Cardiac muscle cell (in vitro differentiated cells and primary cell): ENCODE results near the gene ALK. TPM values are rescaled to one million over a fixed set of nuclear protein-coding genes. Genes with fewer than 3 reads are reported as not detected.

Experiments used
- DNase-seq, 2 donors: peaks; one replicate each; pipeline versions ENCODE4 v3.0.0 to v3.0.0-alpha.2; 2010 to 2017; ENCODE audit warnings: low read depth in 1 of 2, low spot score in 1 of 2
- H3K27ac ChIP-seq: fragments of 200-600 bp; sonication (generic); 2 replicates; pipeline ENCODE4 v1.5.1; 2016
- H3K27me3 ChIP-seq: fragments of 200-600 bp; sonication (generic); 2 replicates; pipeline ENCODE4 v1.6.0; 2016; ENCODE audit warnings: control low read depth
- H3K36me3 ChIP-seq: fragments of 200-600 bp; sonication (generic); 2 replicates; pipeline ENCODE4 v1.5.1; 2016; ENCODE audit warnings: control low read depth
- H3K4me1 ChIP-seq: fragments of 200-600 bp; sonication (generic); 2 replicates; pipeline ENCODE4 v1.8.1; 2017; ENCODE audit warnings: low read depth, mild to moderate bottlenecking, mixed run types
- H3K4me3 ChIP-seq: fragments of 200-600 bp; sonication (generic); 2 replicates; pipeline ENCODE4 v1.5.1; 2016; ENCODE audit warnings: mild to moderate bottlenecking
- H3K9me3 ChIP-seq: fragments of 200-600 bp; sonication (generic); 2 replicates; pipeline ENCODE4 v1.5.1; 2017; ENCODE audit warnings: low read depth, mild to moderate bottlenecking, control low read depth
- polyA plus RNA-seq: library from polyadenylated mRNA; unstranded; fragments of >200 nt; fragmentation: Nextera tagmentation; extraction: Ambion mirVana; gene quantifications from 2 replicates; pipeline ENCODE4 v1.2.1, GENCODE V29; 2016
- total RNA-seq: library from RNA; depleted of rRNA; stranded (reverse); fragments of >200 nt; gene quantifications from 2 replicates; pipeline ENCODE4 v1.2.3, GENCODE V29; 2016
- TF ChIP-seq, protein P1 (sequence below): IDR thresholded peaks from 2 replicates; pipeline ENCODE4 v1.5.1; 2012; ENCODE audit warnings: low read depth, mild to moderate bottlenecking, low read length

Gene ALK
- total and polyA plus RNA-seq, 2 experiments from 2014 or later: 1.8 to 4.3 TPM

GRCh38 chr2:29698216-29698615 lies 223.2 kb downstream of the ALK start:
- DNase-seq: no peak
- H3K4me1 ChIP-seq: no peaks in the 10 kb centered on the region
- no peaks in the 10 kb centered on the region for H3K27me3 ChIP-seq
- H3K9me3 ChIP-seq: no peaks in the 10 kb centered on the region
- no peak overlapping the region for H3K27ac ChIP-seq
- no peak overlapping the region for H3K4me3 ChIP-seq
- TF ChIP-seq, protein P1, sequence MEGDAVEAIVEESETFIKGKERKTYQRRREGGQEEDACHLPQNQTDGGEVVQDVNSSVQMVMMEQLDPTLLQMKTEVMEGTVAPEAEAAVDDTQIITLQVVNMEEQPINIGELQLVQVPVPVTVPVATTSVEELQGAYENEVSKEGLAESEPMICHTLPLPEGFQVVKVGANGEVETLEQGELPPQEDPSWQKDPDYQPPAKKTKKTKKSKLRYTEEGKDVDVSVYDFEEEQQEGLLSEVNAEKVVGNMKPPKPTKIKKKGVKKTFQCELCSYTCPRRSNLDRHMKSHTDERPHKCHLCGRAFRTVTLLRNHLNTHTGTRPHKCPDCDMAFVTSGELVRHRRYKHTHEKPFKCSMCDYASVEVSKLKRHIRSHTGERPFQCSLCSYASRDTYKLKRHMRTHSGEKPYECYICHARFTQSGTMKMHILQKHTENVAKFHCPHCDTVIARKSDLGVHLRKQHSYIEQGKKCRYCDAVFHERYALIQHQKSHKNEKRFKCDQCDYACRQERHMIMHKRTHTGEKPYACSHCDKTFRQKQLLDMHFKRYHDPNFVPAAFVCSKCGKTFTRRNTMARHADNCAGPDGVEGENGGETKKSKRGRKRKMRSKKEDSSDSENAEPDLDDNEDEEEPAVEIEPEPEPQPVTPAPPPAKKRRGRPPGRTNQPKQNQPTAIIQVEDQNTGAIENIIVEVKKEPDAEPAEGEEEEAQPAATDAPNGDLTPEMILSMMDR: no peak
- H3K36me3 ChIP-seq: no peaks in the 10 kb centered on the region

- no peaks in the 10 kb centered on the region for H3K9me3 ChIP-seq
- no peaks in the 10 kb centered on the region for H3K4me1 ChIP-seq
- no peak overlapping the region for H3K4me3 ChIP-seq
- no peaks in the 10 kb centered on the region for H3K36me3 ChIP-seq
- DNase-seq: no peak
- H3K27me3 ChIP-seq: no peaks in the 10 kb centered on the region
- TF ChIP-seq, protein P1: no peak
- H3K27ac ChIP-seq: no peak overlapping the region
Observed at GRCh38 chr2:29697715-29698114, 223.7 kb downstream of the ALK start.

DNA sequence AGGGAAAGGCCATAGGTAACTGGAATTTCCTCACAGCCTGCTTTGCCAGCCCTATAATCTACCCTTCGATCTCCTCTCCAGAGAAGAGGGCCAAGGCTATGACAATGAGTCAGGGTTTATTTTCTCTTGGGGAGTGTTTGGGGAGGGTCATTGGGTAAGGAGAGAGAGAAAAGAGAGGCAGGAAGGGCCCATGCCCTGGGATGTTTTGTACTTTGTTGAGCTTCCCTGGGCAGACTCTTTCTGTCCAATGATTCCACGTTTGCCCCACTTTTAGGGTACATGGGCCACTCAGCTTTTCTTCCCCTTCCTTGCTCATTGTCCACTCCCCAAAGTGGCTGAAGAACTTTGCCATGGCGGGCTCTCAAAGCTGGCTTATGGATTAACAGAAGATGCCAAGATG lies 224.2 kb downstream of the ALK start:
- TF ChIP-seq, protein P1: no peak
- Histone ChIP-seq H3K27ac (no peak overlapping the region), H3K9me3 (no peaks in the 10 kb centered on the region), H3K4me3 (no peak overlapping the region), H3K36me3 (no peaks in the 10 kb centered on the region), H3K4me1 (no peaks in the 10 kb centered on the region), H3K27me3 (no peaks in the 10 kb centered on the region)
- no peak for DNase-seq

GRCh38 chr2:29694741-29695140 lies 226.6 kb downstream of the ALK start:
- TF ChIP-seq, protein P1: no peak

GRCh38 chr2:29691391-29691950 lies 229.9 kb downstream of the ALK start:
- Histone ChIP-seq H3K27me3 (no peaks in the 10 kb centered on the region), H3K9me3 (no peaks in the 10 kb centered on the region), H3K36me3 (no peaks in the 10 kb centered on the region), H3K27ac (peak overlapping the region; percentile 60), H3K4me1 (peaks cover 20% of the 10 kb centered on the region), H3K4me3 (no peak overlapping the region)
- TF ChIP-seq, protein P1: no peak
- DNase-seq: no peak

More at GRCh38 chr2:29694741-29695140, 226.6 kb downstream of the ALK start:
- H3K4me3 ChIP-seq: no peak overlapping the region
- H3K9me3 ChIP-seq: no peaks in the 10 kb centered on the region
- H3K36me3 ChIP-seq: no peaks in the 10 kb centered on the region
- no peaks in the 10 kb centered on the region for H3K27me3 ChIP-seq
- H3K27ac ChIP-seq: no peak overlapping the region
- peaks cover 16% of the 10 kb centered on the region for H3K4me1 ChIP-seq
- no peak for DNase-seq
